Mesothelial cell of epicardium (in vitro differentiated cells): Measurements from ENCODE around the gene BNC2. TPM values are rescaled to one million over a fixed set of nuclear protein-coding genes. Genes with fewer than 3 reads are reported as not detected.

ENCODE experiments used
- DNase-seq, 2 experiments: peaks; one replicate each; pipeline ENCODE4 v3.0.0; 2021; ENCODE audit warnings: low spot score in 2 of 2; ENCODE audit not compliant: unreplicated experiment in 2 of 2
- H3K27ac Mint-ChIP-seq: 2 replicates; pipeline ENCODE4 v1.8.0; 2021; ENCODE audit warnings: mixed read lengths
- H3K27me3 Mint-ChIP-seq: 2 replicates; pipeline ENCODE4 v1.8.0; 2021; ENCODE audit warnings: low read depth, mixed read lengths
- H3K36me3 Mint-ChIP-seq: 2 replicates; pipeline ENCODE4 v1.8.0; 2021; ENCODE audit warnings: mixed read lengths
- H3K4me1 Mint-ChIP-seq: 2 replicates; pipeline ENCODE4 v1.8.0; 2021; ENCODE audit warnings: mixed read lengths
- H3K4me3 Mint-ChIP-seq: 2 replicates; pipeline ENCODE4 v1.8.0; 2021; ENCODE audit warnings: mild to moderate bottlenecking, moderate library complexity, mixed read lengths
- H3K9me3 Mint-ChIP-seq: 2 replicates; pipeline ENCODE4 v1.8.0; 2021; ENCODE audit warnings: mixed read lengths
- CTCF ChIP-seq: fragments of 200-600 bp; sonication (generic); IDR thresholded peaks from one replicate; pipeline ENCODE4 v1.5.0; 2021; ENCODE audit warnings: antibody characterized with exemption; ENCODE audit not compliant: unreplicated experiment
- total RNA-seq: library from RNA; stranded (reverse); gene quantifications from 3 replicates; pipeline ENCODE4 v1.2.1, GENCODE V29; 2021

Gene BNC2
- total RNA-seq, 1 donor from 2014 or later = 45.1 TPM

- Mint-ChIP-seq H3K4me1 (peaks cover 14% of the 10 kb centered on the region), H3K27ac (no peak overlapping the region), H3K36me3 (no peaks in the 10 kb centered on the region), H3K9me3 (no peaks in the 10 kb centered on the region), H3K4me3 (no peak overlapping the region), H3K27me3 (no peaks in the 10 kb centered on the region)
- no peak for TF ChIP-seq CTCF
- DNase-seq = no peak
Observed at GRCh38 chr9:16559418-16560188, 310.9 kb downstream of the BNC2 start.

GRCh38 chr9:16555802-16556201, 314.7 kb downstream of the BNC2 start:
- Mint-ChIP-seq H3K27me3 (no peaks in the 10 kb centered on the region), H3K9me3 (no peaks in the 10 kb centered on the region), H3K36me3 (peaks cover 6% of the 10 kb centered on the region), H3K4me3 (no peak overlapping the region), H3K27ac (no peak overlapping the region), H3K4me1 (peaks cover 46% of the 10 kb centered on the region)
- no peak for DNase-seq
- no peak for TF ChIP-seq CTCF

- Mint-ChIP-seq H3K4me1 (peaks cover 47% of the 10 kb centered on the region), H3K36me3 (peaks cover 6% of the 10 kb centered on the region), H3K27me3 (no peaks in the 10 kb centered on the region), H3K9me3 (no peaks in the 10 kb centered on the region), H3K27ac (peak overlapping the region; percentile 17), H3K4me3 (peak overlapping the region; percentile 1)
- TF ChIP-seq CTCF = no peak
- no peak for DNase-seq
Observed at GRCh38 chr9:16553869-16554540, 316.5 kb downstream of the BNC2 start.

- Mint-ChIP-seq H3K4me1 (peaks cover 45% of the 10 kb centered on the region), H3K4me3 (no peak overlapping the region), H3K36me3 (peaks cover 13% of the 10 kb centered on the region), H3K9me3 (no peaks in the 10 kb centered on the region), H3K27me3 (no peaks in the 10 kb centered on the region), H3K27ac (no peak overlapping the region)
- no peak for DNase-seq
- TF ChIP-seq CTCF = no peak
Observed at GRCh38 chr9:16552252-16552651, 318.2 kb downstream of the BNC2 start.

GRCh38 chr9:16551692-16552091, 318.8 kb downstream of the BNC2 start:
- H3K27ac Mint-ChIP-seq = no peak overlapping the region
- H3K27me3 Mint-ChIP-seq = no peaks in the 10 kb centered on the region
- no peak for TF ChIP-seq CTCF
- H3K9me3 Mint-ChIP-seq = no peaks in the 10 kb centered on the region
- peaks cover 14% of the 10 kb centered on the region for H3K36me3 Mint-ChIP-seq
- DNase-seq = no peak
- no peak overlapping the region for H3K4me3 Mint-ChIP-seq
- peaks cover 45% of the 10 kb centered on the region for H3K4me1 Mint-ChIP-seq
